GM19035 (cell line): Measurements from ENCODE around the gene LMO7.

Experiments used
- ATAC-seq: cut with Tn5 transposase; IDR thresholded peaks from one replicate; pipeline ENCODE4 v1.9.1; 2021; ENCODE audit not compliant: unreplicated experiment

The LMO7 gene

DNA sequence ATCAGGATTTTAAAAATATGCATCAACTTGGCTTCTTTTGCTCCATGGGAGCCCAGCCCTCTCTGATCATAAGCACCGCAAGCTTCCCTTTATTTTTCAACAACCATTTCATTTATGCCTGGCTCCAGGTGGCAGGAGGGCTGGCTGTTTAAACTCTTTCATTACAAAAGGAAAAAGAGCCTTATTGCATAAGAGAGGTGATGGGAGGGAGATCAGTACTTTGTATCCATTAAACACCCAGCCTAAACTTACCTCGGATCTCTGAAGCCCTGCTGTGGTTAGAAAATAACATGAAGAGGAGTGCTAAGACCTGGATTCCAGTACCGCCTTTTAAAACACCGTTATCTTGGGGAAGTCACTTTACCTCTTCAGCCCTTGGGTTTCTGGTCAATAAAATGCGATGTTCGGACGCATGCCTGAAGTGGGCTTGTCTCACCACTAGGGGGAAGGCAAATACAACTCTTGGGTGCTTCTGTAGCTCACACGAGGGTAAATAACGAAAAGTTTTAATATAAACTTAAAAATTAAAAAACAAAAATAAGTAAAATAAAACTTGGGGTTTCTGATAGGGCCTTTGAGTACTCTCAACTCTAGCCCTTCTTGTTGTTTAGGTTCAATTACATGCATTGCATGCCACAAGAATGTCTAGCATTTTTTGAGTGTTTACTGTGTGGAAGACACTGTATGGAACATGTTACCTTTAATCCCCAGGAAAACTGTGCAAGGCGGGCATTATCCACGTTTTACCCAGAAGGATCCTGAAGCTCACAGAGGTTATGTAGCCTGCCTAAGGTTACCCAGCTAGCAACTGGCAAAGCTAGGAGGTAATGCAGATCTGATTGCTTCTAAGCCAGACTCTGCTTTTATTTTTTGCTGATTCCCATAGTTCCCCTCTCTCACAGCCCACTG lies 240.3 kb downstream of the LMO7 start:
- ATAC-seq, result peak; percentile 93

DNA sequence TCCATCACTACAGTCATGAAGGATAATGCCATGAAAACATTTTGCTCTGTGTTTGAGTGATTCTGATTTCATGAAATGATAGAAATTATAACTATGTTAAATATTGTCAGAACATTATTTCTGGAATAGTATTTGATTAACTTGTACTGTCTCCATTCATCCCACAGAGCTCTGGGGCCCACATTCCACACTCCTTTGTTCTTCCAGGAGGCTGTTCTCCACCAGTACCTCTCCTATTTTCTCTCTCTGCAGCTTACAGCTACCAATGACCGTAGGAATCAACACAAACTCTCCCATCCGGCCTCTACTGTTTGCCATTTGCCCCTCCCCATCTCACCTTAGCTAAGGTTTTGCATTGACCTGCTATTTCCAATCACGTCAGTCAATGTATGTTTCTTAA lies 240.9 kb downstream of the LMO7 start:
- no peak for ATAC-seq

DNA sequence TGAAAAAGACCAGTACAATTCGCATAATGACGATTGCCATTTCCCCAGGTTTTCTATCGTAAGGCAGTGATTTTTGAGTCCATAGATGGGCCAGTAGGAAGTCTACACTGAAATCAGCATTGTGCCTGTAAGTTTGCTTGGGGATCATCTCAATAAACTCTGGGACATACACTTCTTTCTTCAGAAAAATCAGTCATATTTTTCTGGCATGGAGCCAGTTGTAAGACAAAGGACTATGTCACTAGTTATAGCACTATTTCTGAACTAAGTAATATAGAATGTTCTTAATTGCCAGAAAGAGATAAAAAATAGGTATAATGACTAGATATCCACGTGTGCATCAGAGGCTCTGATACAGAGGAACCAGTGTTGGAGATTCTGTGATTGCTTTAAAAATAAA lies 243.5 kb downstream of the LMO7 start:
- no peak for ATAC-seq

DNA sequence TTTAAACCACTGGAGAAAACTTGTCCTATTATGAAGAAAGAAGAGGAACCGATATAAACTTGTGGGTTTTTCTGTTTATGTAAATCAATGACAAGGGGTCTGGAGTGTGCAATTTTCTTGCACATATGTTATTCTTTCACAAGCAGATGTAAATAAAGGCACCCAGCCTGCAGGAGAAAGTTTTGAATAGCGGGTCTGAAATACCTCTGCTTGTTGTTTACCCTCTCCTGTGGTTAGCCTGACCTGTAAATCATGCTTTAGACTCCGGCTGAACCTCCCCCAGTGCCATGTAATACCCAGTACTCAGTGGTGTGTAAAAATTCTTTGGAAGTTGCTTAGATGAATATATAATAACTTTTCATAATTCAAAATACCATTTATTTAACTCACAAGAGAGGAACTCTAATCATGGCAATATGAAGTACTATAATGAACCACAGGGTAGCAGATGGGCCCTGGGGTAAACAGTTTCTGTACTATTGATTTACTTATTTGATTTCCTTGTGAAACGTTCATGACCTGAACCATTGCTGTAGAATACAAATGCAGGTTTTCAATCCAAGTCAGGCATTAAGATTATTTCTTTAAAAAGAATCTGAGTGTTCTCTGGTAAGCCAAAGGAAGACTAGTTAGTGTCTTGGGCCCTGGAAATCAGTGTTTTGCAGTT lies 245.1 kb downstream of the LMO7 start:
- ATAC-seq, result no peak

DNA sequence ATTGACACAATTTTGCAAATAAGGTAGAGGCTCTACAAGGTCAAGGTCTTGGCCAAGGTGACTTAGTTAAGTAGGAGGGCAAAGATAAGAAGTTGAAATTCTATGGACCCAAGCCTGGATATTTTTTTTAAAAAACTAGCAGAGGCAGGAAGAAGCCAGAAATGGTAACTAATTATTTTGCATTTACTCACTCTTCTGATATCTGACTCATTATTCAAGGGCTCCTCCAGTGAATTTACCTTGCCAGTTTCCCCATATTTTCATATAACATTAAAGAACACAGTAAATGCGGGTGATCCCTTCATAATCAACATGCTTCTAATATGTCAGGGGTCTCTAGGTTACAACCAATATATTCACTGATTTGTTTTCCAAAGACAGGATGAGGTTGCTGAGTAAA lies 246.1 kb downstream of the LMO7 start:
- no peak for ATAC-seq

DNA sequence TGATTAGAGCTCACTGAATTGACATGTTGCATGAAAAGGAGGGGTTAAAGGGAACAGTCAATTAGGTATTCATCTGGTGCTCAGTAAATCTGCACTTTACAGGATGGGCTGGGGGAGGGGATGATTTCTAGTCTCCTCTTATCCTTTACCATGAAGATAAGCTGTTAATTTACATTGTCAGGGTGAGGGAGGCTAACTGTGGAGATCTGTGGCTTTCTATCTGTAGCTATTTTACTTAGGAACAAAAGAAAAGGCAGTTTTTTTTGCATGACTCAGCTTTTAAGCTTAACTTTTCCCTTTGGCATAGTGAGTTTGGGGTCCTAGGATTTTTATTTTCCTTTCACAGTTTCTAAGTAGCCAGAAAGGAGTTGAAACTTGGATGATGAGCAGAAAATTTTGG lies 253.3 kb downstream of the LMO7 start:
- no peak for ATAC-seq

DNA sequence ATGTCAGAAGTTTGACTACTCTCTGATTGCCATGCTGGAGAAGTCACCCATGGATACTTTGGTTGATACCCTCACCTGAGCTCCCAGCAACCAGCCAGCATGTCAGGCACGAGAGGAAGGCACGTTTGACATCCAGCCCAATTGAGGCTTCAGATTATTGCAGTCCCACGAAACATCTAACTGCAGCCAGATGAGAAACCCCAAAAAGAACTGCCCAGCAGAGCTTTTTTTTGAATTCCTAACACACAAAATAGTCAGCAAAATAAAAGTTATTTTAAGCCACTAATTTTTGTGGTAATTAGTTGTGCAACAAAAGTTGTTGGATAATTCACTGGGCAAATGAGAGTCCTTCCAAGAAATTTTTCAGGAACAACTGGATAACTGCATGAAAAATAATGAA lies 259.0 kb downstream of the LMO7 start:
- ATAC-seq, result no peak

DNA sequence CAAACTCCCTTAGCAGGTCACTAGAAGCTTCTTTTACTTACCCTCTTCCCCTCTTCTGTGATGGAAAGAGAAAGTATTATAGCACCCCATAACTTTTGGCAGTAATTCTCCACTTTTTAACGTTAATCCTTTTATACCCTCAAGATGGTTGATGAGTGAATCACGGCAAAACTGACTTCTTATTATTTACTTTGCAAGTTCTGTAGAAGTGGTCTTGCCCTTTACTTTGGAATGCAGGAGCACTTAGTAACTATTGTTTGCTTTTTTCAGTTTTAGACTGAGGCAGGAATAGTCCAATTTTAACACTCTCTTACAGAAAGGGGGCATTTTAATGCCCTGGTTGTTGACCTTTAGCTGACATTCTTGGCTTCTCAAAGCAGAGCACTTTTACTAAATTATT lies 260.1 kb downstream of the LMO7 start:
- no peak for ATAC-seq

DNA sequence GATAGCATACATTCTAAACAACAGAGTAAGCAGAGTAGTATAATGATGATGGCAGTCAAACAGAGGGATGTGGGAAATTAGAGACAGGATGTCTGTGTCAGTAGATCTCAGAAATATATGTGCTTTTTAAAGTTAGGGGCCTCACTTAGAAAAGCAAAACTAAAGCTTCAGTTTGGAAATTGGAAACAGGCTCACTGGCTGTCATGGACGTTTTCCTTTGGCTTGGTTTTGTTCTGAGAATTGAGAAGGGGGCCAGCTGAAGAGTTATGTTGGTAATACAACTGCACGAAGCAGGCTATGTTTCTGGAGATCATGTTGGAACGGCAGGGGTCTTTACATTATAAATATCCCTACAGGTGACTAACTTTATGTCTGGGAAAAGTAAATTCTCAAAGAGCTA lies 261.3 kb downstream of the LMO7 start:
- ATAC-seq, result no peak

DNA sequence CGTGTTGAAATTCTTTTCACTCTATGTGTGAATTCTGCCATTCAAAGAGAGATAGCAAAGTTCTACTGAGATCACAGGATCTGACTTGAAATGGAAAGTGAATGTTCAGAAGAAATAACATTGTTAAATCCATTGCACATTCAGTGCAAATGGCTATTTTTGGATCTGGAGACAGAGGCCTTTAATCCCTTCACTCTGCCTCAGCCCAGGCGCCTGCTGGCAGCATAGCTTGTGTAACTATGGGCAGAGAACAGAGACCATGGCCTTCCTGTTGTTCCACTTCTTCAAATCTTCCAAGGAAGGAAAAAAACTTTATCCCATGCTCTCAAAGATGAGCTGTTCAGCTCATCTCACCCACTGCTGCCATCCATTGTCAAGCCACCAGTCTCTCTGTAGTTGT lies 265.4 kb downstream of the LMO7 start:
- ATAC-seq, result no peak

DNA sequence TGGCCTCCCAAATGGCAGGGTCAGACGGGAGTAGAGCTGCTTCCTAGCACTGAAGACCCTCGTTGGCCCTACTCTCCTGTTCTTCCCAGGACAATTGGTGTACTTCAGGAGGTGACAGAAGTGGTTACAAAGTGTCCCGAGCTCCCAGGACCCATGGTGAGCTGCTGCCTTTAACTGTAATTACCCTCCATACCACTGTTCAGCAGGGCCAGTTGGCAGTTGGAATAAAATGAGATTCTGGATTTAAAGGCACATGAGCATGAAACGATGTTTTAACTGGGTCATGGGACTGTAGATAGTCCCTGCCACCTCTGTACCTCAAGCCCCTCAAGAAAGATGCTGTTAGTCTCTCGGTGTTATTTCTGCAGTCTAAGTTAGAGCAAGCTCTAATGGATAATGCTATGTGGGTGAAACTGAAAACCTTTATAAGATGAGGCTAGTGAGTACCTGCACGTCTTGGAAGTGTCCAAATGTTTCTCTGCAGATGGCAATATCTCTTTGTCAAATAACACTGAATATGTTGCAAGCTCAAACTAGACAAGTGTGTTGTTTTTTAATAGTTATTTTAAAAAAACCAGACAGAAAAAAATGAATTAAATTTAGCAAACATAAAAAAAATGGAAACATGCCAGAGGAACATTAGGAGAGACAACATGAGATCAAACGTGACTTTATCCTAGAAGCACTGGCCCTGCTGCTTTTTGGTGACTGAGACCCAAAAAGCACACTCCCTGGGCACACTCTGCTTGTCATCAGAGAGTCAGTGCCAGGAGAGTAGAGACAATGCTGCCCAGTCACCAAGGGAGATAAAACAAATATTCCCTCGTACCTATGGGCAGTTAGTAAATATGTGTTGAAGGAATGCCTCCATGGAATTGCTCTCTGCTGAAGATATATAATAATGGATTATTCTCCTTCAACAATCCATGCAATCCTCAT lies 266.3 kb downstream of the LMO7 start:
- no peak for ATAC-seq

DNA sequence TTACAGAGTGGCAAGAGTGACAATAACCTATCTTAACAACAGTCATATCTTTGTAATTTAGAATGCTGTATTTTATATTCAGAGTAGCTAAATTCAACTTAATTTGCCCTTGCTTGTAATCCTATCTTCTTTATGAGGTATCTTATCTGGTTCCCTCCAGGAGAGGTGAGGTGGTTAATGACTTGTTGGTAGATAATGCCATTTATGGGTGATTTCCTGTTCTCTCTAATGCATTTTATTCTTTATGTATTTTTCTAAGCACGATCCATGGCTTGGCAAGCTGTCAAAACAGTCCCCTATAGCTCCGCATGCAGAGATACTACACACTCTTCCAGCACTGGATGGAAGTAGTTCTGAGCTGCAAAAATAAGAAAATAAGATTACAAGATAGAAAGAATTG lies 267.9 kb downstream of the LMO7 start:
- no peak for ATAC-seq

DNA sequence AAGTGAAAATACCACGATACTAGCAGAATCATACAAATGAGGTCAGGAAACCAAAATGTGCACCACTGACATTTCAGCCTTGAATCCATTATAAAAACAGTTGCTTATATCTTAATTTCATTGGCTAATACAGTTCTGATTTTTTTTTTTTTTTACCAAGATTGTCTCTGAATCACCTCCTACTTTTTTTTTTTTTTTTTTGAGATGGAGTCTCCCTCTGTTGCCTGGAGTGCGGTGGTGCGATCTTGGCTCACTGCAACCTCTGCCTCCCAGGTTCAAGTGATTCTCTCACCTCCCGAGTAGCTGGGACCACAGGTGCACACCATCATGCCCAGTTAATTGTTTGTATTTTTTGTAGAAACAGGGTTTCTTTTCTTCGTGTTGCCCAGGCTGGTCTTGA lies 270.2 kb downstream of the LMO7 start:
- no peak for ATAC-seq

DNA sequence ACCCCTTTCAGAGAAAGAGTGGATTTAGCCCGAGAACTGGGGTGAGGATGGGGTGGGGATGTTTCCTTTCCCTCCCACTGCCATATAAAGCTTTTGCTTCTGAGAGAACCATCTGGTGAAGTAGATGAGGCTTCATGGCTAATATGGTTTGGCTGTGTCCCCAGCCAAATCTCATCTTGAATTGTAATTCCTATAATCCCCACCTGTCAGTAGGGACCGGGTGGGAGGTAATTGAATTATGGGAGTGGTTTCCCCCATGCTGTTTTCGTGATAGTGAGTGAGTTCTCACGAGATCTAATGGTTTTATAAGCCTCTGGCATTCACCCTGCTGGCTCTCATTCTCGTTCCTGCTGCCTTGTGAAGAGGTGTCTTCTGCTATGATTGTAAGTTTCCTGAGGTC lies 270.9 kb downstream of the LMO7 start:
- no peak for ATAC-seq

DNA sequence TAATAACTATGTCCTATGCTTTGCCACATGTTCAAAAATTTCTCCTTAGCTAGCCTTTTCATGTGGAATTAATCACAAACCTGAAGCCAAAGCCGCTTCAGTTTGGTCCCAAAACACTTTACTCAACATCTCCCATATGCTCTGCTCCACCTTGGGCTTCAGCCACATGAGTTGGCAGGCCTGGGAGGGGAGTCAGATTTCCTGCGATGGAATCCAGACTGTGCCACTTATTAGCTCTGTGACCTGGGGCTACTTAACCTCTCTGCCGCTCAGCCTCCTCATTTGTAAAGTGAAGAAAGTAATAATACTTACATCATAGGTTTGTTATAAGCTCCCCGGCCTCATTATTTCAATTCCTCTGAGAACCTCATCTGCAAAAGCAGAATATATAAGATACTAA lies 272.0 kb downstream of the LMO7 start:
- no peak for ATAC-seq
